Tibial nerve (tissue), 4 donors: ENCODE data around the gene ARID5B.
A peak's percentile ranks its signal among the peaks of the same experiment; 100 is the strongest.

Experiments
- EP300 ChIP-seq, 2 donors: sonication (generic); formaldehyde crosslinking; IDR thresholded peaks; one replicate each; pipeline ENCODE4 v1.6.1; 2017; ENCODE audit warnings: antibody characterized with exemption in 2 of 2, mild to moderate bottlenecking in 1 of 2
- POLR2A ChIP-seq, 2 donors: fragments of 450-650 bp; IDR thresholded peaks; one replicate each; pipeline ENCODE4 v1.6.1; 2017; ENCODE audit warnings: antibody characterized with exemption in 2 of 2, mild to moderate bottlenecking in 2 of 2, moderate library complexity in 2 of 2
- TF ChIP-seq, protein P1 (sequence below), 5 experiments: fragments of 200-600 bp in 3 of 5; fragments of 450-650 bp in 2 of 5; sonication (generic) in 3 of 5; IDR thresholded peaks; one replicate each; pipeline ENCODE4 v1.5.1; 2016 to 2019; ENCODE audit warnings: antibody characterized with exemption in 5 of 5, mild to moderate bottlenecking in 3 of 5, moderate library complexity in 2 of 5

DNA sequence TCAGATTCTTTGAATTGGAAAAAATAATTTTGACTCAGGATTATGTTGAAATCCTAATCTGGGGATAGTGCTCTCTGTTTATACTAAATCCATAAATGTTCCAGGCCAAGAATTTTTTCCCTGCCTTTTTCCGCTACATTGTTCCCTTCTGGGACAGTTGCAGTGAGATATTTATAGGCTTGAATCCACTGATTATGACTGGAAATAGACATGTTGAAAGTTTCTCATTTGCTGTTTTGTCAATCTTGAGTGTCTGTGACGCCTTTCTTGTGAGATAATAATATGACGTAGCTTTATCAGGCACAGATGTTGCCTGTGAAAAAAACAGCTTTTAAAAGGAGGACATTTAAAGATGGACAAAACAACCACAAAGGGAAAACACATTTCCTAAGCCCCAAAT lies 155.9 kb downstream of the ARID5B start:
- no peak for TF ChIP-seq POLR2A (IDR thresholded peaks at IDR 0.05)
- TF ChIP-seq, protein P1, sequence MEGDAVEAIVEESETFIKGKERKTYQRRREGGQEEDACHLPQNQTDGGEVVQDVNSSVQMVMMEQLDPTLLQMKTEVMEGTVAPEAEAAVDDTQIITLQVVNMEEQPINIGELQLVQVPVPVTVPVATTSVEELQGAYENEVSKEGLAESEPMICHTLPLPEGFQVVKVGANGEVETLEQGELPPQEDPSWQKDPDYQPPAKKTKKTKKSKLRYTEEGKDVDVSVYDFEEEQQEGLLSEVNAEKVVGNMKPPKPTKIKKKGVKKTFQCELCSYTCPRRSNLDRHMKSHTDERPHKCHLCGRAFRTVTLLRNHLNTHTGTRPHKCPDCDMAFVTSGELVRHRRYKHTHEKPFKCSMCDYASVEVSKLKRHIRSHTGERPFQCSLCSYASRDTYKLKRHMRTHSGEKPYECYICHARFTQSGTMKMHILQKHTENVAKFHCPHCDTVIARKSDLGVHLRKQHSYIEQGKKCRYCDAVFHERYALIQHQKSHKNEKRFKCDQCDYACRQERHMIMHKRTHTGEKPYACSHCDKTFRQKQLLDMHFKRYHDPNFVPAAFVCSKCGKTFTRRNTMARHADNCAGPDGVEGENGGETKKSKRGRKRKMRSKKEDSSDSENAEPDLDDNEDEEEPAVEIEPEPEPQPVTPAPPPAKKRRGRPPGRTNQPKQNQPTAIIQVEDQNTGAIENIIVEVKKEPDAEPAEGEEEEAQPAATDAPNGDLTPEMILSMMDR (IDR thresholded peaks at IDR 0.05): no peak
- TF ChIP-seq EP300 (IDR thresholded peaks at IDR 0.05): peak; percentile 83 to 94
